ENCODE results near the gene RPE65.

- TF ChIP-seq CTCF (IDR thresholded peaks at IDR 0.05) (no peak), ZNF263 (CRISPR knock-in tag; IDR thresholded peaks at IDR 0.05; ENCODE audit: low read depth) (no peak), IRF1 (CRISPR knock-in tag; IDR thresholded peaks at IDR 0.05) (no peak), ZSCAN18 (CRISPR knock-in tag; IDR thresholded peaks at IDR 0.05) (no peak), MAX (CRISPR knock-in tag; IDR thresholded peaks at IDR 0.05) (no peak), AR (CRISPR knock-in tag; IDR thresholded peaks at IDR 0.05) (no peak), USF1 (CRISPR knock-in tag; IDR thresholded peaks at IDR 0.05) (no peak)
- TF ChIP-seq, protein P1, sequence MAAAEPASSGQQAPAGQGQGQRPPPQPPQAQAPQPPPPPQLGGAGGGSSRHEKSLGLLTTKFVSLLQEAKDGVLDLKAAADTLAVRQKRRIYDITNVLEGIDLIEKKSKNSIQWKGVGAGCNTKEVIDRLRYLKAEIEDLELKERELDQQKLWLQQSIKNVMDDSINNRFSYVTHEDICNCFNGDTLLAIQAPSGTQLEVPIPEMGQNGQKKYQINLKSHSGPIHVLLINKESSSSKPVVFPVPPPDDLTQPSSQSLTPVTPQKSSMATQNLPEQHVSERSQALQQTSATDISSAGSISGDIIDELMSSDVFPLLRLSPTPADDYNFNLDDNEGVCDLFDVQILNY (CRISPR knock-in tag; IDR thresholded peaks at IDR 0.05): no peak
Measured at GRCh38 chr1:68433395-68433794, 16.4 kb downstream of the RPE65 start.

All from WTC11 (cell line).